Activated CD4-positive, alpha-beta T cell treated with anti-CD3 and anti-CD28 coated beads, Interleukin-2, amount 50 U/mL, for 1 hour (primary cell): Measurements from ENCODE around the gene HOOK1.
"Not testable (repeated sequence)": the region's sequence is repeated elsewhere in the genome, so short reads cannot be mapped to it uniquely, and the experiment has no call there.

ENCODE experiments used
- DNase-seq: peaks from one replicate; pipeline ENCODE4 v3.0.0-alpha.2; 2020

Gene HOOK1

DNA sequence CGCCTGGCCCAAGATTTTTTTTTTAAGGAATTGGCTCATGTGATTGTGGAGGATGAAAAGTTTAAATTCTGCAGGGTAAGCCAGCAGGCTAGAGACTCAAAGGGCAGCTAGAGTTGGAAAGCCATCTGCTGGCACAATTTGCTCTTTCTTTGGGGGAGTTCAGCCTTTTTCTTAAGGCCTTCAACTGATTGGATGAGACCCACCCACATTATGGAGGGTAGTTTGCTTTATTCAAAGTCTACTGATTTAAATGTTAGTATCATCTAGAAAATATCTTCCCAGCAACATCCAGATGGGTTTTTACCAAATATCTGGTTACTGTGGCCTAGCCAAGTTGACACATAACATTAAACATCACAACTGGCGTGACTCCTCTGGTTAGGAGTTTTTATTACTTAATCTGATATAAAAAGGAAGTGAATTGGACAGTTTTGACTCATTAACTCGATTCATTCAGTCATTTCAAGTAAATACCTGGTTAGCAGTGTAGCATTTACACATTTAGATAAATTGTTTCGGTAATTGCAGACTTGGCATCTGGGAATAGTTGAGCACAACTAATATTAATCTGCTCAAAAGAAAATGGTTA, 12.4 kb downstream of the HOOK1 start:
- DNase-seq, result no peak

DNA sequence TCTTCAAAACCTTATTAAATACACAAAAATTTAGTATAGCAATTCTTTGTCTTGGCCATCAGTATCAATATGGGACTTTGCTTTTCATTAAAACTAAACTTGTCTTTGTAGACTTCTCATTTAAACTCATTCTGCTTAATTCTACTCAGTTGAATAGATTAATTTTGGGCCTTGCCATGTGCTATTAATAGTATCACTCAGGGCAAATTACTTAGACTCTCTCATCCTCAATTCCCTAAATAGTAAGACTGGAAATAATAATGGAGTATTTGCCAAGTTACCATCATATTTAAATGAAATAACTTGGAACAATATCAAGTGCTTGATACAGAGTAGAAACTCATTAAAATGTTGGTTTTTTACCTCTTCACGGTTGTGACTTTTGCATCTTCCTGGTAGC, 13.4 kb downstream of the HOOK1 start:
- no peak for DNase-seq

DNA sequence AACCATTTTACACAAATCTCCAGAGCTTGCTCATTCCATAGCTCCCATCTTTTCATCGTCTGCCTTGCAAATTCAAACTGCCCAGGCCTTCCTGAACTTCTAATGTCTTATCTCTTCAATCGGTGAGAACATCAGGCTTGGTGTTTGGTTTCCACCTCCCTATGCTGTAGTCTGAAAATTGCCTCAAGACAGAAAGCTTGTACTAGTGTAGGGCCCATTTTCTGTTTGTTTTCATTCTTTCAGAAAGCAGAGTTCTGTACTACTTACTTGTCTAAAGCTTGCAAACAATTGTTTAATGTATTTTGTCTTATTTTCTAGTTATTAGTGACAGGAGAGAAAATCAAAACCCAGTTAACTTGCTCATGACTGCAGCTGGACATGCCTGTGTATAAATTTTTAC, 16.8 kb downstream of the HOOK1 start:
- no peak for DNase-seq

DNA sequence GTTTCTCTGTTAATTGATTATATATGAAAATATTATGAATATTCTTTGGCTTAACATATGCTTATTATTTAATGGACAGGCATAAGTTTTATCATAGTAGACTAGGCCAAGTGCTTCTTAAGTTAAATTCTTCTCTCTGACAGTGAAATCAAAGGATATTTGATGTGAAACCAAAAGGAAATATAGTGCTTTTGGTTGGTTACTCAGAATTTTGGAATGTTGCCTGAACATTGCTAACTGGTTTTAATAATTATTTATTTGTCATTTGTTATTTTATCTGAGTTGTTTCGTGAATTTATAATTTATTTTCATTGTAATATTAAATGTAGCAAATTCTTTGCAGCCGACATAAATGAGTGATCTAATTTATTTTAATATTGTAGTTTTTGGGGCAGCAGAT, 18.3 kb downstream of the HOOK1 start:
- no peak for DNase-seq

DNA sequence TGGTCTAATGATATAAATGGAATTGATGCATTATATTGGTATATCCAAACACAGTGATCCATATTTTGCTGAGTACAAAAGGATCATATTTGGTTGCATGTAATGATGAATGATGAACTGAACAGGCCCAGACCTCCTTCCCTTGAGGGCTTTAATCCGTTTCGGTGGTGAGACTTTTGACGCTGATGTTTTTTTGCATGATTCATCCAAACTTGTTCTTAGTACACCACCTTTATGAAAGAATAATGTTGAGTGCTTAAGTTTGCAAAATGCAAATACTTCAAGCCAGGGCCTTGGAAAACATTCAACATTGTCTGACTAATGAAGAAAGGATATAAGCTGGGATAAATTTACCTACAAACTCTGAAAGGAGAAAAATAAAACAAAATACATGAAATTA, 19.2 kb downstream of the HOOK1 start:
- DNase-seq, result no peak

DNA sequence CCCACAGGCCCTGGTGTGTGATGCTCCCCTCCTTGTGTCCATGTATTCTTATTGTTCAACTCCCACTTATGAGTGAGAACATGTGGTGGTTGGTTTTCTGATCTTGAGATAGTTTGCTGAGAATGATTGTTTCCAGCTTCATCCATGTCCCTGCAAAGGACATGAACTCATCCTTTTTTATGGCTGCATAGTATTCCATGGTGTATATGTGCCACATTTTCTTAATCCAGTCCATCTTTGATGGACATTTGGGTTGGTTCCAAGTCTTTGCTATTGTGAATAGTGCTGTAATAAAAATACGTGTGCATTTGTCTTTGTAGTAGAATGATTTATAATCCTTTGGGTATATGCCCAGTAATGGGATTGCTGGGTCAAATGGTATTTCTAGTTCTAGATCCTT, 23.1 kb downstream of the HOOK1 start:
- not testable (repeated sequence) for DNase-seq

DNA sequence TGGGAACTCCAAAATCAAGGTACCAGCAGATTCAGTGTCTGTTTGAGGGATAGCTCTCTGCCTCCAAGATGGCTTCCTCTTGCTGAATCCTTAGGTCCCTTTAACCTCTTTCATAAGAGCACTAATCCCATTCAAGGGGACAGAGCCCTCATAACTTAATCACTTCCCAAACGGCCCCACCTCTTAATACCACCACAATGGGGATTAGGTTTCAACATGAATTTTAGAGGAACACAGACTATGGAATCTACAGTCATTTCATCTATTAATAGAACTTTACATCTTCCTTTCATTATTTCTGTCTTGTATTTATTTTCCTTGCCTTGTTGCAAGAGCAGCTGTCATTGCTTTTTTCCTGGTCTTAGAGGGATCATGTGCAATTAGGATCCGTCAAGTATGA, 30.3 kb downstream of the HOOK1 start:
- DNase-seq, result no peak

DNA sequence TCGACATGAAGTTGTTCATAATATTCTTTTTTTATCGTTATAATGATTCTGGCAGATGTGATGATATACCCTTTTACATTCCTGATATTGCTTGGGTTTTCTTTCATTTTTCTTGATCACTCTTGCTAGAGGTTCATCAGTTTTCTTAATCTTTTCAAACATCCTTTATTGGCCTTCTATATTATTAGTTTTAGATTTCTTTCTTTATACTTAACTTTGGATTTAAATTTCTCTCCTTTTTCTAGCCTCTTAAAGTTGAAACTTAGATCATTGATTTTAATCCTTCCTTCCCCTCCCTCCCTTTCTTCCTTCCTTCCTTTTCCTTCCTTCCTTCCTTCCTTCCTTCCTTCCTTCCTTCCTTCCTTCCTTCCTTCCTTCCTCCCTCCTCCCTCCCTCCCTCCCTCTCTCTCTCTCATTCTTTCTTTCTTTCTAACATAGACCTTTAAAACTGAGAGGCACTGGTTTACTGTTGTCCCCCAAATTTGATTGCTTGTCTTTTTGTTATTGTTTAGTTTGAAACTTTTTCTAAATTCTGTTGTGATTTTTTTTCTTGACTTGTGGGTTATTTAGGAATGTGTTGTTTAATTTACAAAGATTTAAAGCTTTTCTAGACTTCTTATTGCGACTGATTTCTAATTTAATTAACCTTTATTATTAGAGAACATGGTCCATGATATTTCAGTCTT, 31.6 kb downstream of the HOOK1 start:
- DNase-seq, result no peak

DNA sequence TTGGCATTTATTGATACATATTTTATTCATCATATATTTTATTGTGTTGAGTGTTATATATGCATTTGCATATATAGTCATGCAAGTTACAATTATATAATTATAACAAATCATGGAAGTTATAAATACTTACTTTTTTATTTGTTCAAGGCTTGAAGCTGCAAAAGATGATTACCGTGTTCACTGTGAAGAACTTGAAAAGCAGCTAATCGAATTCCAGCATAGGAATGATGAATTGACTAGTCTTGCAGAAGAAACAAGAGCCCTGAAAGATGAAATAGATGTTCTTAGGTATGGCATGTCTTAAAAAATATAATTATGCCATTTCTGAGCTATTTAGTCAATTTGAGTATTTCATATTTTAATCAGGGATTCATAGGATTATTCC, 32.1 kb downstream of the HOOK1 start:
- no peak for DNase-seq

DNA sequence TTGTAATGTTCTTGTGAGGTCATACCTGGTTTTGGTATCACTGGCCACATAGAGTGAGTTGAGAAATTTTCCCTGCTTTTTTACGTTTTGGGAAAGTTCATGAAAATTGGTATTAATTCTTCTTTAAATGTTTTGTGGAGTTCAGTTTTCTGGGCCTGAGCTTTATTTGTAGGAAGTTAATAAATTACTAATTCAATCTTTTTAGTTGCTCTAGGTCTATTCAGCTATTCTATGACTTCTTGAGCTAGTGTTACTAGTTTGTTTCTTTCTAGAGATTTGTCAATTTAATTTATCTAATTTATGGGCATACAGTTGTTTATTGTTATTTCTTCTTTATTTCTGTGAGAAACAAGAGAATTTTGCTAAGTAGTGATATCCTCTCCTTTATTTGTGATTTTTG, 37.4 kb downstream of the HOOK1 start:
- no peak for DNase-seq

DNA sequence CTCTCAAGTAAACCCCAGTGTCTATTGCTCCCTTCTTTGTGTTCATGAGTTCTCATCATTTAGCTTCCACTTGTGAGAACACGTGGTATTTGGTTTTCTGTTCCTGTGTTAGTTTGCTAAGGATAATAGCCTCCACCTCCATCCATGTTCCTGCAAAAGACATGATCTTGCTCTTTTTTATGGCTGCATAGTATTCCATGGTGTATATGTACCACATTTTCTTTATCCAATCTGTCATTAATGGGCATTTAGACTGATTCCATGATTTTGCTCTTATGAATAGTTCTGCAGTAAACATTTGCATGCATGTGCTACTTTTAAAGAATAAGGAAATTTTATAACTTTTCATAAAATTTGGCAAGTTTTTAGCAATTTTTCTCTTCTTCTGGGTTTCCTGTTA, 40.5 kb downstream of the HOOK1 start:
- DNase-seq, result not testable (repeated sequence)

DNA sequence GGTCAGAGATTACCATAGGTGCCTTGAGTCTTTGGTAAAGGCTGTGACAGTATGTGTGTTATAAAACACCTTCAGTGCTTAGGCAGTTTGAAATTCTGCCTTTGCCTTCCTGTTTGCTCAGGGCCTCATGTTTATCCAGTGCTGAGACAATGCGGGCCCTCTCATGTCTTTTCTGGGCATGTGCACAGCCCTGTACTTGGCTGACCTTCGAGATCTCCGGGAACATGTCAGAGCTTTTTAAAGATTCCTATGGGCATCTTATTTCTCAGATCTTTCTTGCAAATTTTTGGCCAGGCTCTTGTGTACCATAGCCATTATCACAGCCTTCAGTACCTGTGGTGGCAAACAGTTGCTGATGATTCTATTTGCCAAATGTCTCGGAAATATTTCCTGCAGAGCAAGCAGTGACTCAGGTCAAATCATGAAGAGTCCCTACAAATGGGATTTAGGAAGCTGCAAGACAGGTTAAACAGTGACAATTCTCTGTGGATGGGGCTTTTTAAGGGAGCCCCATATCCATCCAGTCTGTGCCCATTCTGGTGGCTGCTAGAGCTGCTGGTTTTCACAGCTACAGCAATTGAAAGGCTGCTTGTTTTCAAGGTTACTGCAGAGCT, 42.1 kb downstream of the HOOK1 start:
- no peak for DNase-seq

DNA sequence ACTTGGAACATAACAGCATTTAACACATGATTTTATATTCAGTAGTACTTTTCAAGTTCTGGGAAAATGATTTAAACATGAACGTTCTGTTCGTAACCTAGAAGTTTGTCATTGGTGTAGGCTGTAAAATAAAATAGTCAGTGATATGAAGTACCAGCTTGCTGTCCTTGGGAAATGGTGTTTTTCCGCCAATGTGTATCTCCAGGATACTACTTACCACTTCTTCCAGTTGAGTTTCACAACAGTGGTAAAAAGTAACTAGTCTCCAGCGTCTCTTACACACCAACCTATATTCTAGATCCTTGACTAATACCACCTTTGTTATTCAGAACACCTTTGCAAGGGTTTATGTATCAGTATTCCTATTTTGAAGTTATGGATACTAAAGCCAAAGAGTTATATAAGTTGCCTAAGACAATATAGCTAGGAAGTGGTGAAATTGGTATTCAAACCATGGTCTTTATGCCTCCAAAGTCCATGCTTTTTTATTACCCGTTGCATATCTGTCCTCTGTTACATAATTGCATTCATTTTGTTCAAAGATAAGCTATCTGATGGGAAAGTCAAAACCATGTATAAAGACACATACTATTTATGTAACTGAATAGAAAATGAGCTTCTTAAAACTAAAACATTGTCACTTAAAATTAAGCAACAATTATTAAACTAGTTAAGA, 43.1 kb downstream of the HOOK1 start:
- DNase-seq, result no peak

DNA sequence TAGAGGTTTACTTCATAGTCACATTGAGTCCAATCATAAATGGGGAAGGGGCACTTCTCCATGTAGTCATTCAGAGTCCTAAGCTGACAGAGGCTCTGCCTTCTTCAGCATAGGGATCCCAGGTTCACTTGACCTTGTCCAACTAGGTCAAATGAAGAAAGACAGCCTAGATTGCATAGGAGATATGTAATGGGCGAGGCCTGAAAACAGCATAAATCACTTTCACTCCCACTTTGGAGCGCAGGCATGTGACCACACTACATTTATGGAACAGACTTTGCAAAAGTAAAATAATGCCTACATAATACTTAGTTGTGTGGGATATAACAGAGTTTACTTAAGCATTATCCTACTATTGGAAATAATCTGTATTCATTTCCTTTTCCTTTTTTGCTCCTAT, 51.7 kb downstream of the HOOK1 start:
- no peak for DNase-seq

DNA sequence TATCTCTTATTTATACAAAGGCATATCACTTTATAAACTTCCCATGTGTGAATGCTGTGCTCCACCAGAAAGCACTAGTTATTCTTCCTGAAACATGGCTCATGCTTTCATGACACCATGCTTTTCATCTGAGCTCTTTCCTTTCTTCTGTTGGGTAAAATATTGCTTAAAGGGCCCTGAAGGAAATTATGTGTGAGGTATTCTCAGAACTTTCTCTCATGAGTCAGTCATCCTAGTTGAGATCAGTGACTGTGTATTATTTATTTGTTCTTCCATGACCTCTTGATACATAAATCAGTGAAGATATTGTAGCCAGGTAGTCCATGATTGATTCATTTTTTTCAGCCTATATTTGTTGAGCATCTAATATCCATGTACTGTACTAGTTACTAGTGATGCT, 57.0 kb downstream of the HOOK1 start:
- no peak for DNase-seq

DNA sequence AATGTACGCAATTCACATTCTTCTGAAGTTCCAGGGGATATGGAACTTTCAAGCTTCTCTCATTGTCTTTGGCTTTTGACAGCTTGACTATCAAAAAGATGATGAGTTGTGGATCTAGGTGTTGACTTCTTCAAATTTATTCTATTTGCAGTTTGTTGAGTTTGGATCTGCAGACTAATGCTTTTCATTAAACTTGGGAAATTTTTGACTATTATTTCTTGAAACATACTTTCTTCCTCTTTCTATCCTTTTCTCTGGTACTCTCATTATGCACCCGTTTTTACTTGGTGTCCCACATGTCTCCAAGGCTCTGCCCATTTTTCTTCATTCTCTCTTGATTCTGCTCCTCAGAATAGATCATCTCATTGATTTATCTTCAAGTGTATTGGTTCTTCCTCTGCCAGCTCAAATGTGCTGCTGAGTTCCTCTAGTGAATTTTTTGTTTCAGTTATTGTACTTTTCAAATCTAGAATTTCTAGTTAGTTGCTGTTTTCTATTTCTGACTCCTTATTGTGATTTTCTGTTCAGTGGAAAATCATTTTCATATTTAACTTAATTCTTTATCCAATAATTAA, 62.4 kb downstream of the HOOK1 start:
- no peak for DNase-seq

DNA sequence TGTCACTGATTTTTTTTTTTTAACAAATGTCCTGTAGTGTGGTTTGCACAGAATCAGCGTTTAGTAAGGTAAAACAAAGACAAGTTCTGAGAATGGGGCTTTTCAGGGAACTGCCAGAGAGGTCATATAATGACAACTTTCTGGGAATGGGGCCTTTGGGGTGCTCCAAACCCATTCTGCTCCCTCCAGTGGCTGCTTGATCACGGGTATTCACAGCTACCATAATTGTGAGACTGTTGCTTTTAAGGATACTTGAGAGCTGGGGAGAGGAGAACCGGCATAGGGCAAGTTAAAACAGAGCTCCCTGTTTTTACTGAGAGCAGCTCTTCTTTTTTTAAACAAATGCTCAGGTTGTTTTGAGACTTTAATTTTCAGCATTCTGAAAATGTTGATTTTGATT, 63.6 kb downstream of the HOOK1 start:
- DNase-seq, result no peak

DNA sequence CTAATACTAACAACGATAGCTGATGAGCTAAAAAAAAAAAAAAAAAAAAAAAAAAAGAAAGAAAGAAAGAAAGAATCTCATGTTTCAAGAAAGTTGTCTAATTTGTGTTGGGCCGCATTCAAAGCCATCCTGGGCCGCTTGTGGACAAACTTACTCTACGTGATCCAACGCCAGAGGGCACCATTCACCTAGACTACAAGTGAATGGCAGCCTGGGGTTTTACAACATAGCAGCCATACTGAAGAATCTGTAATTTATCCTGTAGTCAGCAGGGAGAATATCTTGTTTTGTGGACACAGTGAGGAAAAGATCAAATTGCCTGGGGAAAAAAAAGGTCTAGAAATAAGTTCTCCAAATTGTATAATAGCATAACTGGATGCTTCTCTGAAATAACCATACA, 64.8 kb downstream of the HOOK1 start:
- peak; percentile 37 for DNase-seq

DNA sequence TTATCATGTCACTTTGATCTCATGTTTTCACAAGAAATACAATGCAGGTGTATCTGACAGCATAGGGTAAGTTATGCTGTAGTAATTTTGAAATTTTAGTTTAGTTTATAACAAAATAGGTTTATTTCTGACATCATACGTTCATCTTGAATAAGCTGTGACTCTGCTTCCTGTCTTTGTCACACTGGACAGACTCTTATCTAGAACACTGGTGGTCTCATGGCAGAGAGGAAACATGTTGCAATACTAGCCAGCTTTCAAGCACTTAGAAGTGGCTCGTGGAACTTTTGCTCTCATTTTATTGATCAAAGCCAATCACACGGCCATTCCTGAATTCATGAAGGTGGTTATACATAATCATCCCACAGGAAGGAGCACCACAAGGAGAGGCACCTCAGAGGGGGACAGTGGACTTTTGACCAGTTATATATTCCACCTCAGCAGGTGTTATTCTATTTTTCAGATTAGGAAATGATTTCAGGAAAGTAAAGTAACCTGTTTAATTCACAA, 65.3 kb downstream of the HOOK1 start:
- DNase-seq, result no peak

DNA sequence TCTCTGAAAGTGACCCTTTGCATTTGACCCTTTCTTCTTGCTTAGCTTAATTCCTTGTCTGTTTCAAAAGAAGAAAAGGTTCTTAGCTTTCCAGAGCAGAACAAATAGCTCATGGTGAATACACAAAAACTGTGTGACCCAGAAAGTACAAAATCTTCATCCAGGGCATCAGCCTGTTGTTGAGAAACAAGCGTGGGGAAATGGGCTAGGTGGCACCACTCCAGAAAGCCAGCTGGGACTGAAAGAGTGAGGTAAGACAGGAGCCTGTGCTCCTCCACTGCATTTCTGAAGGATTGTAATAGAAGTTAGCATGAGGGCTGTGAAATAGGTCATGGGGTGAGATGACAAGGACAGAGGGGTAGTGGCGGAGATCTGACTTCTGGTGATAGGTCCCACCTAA, 66.0 kb downstream of the HOOK1 start:
- no peak for DNase-seq

DNA sequence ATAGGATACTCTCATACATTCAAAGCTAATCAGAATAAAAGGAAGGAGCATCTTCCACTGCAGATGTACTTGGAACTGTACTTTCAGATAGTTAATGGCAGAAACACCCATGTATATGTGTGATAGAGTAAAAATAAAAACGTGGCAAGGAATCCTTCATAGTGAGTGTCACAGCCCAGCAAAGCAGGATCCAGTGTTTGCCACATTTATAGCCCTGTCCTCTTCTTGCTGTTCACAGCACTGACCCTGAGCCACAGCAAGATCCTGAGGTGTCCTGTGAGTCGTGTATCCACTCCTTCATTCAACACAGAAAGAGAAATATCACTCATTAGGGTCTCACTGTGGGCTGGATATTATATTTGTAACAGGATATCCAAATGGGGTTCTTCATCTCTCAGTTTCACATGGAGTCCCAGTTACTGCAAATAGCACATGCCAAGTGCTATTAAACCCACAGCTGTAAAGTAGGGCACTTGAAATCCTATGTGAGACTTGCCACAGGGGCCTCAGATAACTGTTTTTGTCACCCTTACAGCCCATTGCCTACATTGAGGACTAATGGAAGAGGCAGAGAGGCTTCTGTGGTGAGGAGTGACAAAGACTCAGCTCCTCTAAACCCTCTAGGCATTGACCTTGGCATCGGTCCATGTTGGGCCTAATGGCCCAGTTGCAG, 70.5 kb downstream of the HOOK1 start:
- no peak for DNase-seq

DNA sequence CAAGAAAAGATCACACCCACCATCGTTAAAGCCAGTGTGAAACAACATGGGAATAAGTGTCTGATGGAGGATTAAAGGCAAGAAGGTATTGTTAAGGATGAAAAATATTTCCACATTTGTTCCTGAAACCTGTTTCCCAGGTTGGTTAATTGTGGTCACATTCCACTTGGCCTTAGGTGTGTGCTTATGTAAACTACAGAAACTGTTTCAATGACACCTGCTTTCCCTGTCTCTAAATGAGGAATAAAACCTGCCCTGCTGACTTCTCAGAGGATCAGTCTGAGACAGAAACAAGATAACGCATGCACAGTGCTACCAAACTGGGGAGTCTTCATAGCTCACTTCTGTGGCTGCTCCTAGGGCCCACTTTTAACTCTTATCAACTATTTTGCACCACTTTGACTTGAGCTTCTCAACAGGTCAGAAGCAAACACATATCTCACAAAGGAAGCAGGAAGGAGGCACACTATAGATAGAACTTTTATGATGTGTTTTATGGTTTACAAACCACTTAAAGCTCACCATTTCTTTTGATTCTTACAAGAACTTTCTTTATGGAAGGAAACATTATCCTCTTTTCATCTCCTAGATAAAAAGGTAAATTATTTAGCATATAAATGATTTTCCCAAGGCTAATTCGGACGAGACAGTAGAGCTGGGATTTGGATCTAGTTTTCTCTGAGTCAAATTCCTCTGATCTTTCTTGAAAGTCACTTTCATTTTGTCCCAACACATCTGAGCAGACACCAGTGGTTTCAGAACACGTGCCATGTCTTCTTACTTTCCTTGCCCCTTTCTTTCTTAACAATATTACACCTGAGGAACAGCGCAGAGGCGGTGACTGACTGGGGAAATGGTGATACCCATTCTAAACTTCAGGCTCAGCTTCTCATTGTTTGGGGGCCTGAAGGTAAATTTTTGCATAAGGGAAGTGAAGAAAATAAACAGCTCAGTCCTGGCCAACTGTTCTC, 78.4 kb downstream of the HOOK1 start:
- DNase-seq, result no peak
